SK-N-SH (cell line): ENCODE results near the gene PDZD2. TPM values are rescaled to one million over a fixed set of nuclear protein-coding genes. Genes with fewer than 3 reads are reported as not detected.

Experiments used
- CTCF ChIA-PET: fragments of 300-600, 350-600 bp; formaldehyde crosslinking; extraction: SDS; loops from one replicate; lab custom pipeline; 2021; lab: Yijun Ruan, JAX
- POLR2A ChIA-PET: fragments of 350-600 bp; sonication (Branson Sonifier 250); formaldehyde crosslinking; extraction: SDS; loops from one replicate; lab custom pipeline; 2020; ENCODE audit warnings: antibody characterized with exemption, inconsistent platforms; lab: Yijun Ruan, JAX
- DNase-seq: peaks from one replicate; pipeline ENCODE4 v3.0.0; 2012
- H2AFZ ChIP-seq: fragments of 200-600 bp; sonication (generic); 2 replicates; pipeline ENCODE4 v1.8.1; 2016; ENCODE audit warnings: antibody characterized with exemption, mild to moderate bottlenecking, low read depth
- H3F3A ChIP-seq: fragments of 200-600 bp; sonication (generic); replicated peaks from 2 replicates; pipeline ENCODE3; 2016; ENCODE audit warnings: antibody characterized with exemption, mild to moderate bottlenecking; ENCODE audit not compliant: insufficient read depth
- H3K27ac ChIP-seq, 2 experiments: fragments of 200-500 bp in 1 of 2; fragments of 200-600 bp in 1 of 2; sonication (Bioruptor generic) in 1 of 2; sonication (generic), shearing (Covaris generic) in 1 of 2; 2 replicates each; pipeline versions ENCODE4 v1.5.1 to v1.6.1; 2014 to 2016; ENCODE audit warnings: low read depth in 2 of 2, inconsistent platforms in 1 of 2, low read length in 1 of 2, mild to moderate bottlenecking in 1 of 2, mixed read lengths in 1 of 2
- H3K27me3 ChIP-seq: fragments of 200-600 bp; sonication (generic), shearing (Covaris generic); 2 replicates; pipeline ENCODE4 v1.6.1; 2016; ENCODE audit warnings: mixed run types; ENCODE audit not compliant: insufficient read depth
- H3K36me3 ChIP-seq, 2 experiments: fragments of 200-500 bp in 1 of 2; fragments of 200-600 bp in 1 of 2; sonication (Bioruptor generic) in 1 of 2; sonication (generic) in 1 of 2; replicated peaks in 1 of 2; 2 replicates each; pipeline versions ENCODE3 to v1.5.1; 2014 to 2016; ENCODE audit warnings: low read length in 1 of 2, mild to moderate bottlenecking in 1 of 2; ENCODE audit not compliant: insufficient read depth in 2 of 2, control insufficient read depth in 1 of 2
- H3K4me1 ChIP-seq, 2 experiments: fragments of 200-500 bp in 1 of 2; fragments of 200-600 bp in 1 of 2; sonication (Bioruptor generic) in 1 of 2; sonication (generic), shearing (Covaris generic) in 1 of 2; 2 replicates each; pipeline versions ENCODE4 v1.5.1 to v1.6.1; 2014 to 2016; ENCODE audit warnings: low read depth in 1 of 2, low read length in 1 of 2, mixed run types in 1 of 2; ENCODE audit not compliant: insufficient read depth in 2 of 2, control insufficient read depth in 1 of 2
- H3K4me2 ChIP-seq: fragments of 200-600 bp; sonication (generic), shearing (Covaris generic); 2 replicates; pipeline ENCODE4 v1.6.1; 2017; ENCODE audit warnings: mixed run types
- H3K4me3 ChIP-seq, 2 experiments: fragments of 200-500 bp in 1 of 2; fragments of 200-600 bp in 1 of 2; sonication (Bioruptor generic) in 1 of 2; sonication (generic), shearing (Covaris generic) in 1 of 2; 2 replicates each; pipeline versions ENCODE4 v1.5.1 to v1.8.1; 2014 to 2016; ENCODE audit warnings: low read depth in 2 of 2, inconsistent platforms in 1 of 2, low read length in 1 of 2, mild to moderate bottlenecking in 1 of 2, mixed read lengths in 1 of 2, moderate library complexity in 1 of 2
- H3K79me2 ChIP-seq: fragments of 200-600 bp; sonication (generic); 2 replicates; pipeline ENCODE4 v1.8.1; 2017; ENCODE audit warnings: mild to moderate bottlenecking; ENCODE audit not compliant: insufficient read depth
- H3K9ac ChIP-seq: fragments of 200-600 bp; sonication (generic); 2 replicates; pipeline ENCODE4 v1.6.1; 2017; ENCODE audit warnings: mixed run types
- H3K9me2 ChIP-seq: fragments of 200-600 bp; sonication (generic); 2 replicates; pipeline ENCODE4 v1.6.1; 2017; ENCODE audit warnings: mixed run types
- H3K9me3 ChIP-seq: fragments of 200-600 bp; sonication (generic); 2 replicates; pipeline ENCODE4 v1.6.1; 2017; ENCODE audit warnings: mixed run types, mild to moderate bottlenecking, moderate library complexity
- H4K20me1 ChIP-seq: fragments of 200-600 bp; sonication (generic); 2 replicates; pipeline ENCODE4 v1.6.1; 2017; ENCODE audit warnings: mild to moderate bottlenecking, mixed run types; ENCODE audit not compliant: insufficient read depth
- CHD2 ChIP-seq: fragments of 150-350 bp; IDR thresholded peaks from 2 replicates; pipeline ENCODE4 v1.6.1; 2018; ENCODE audit warnings: low read length; ENCODE audit not compliant: partially characterized antibody
- MAX ChIP-seq: IDR thresholded peaks from 2 replicates; pipeline ENCODE4 v1.4.0; 2012; ENCODE audit warnings: low read depth
- NRF1 ChIP-seq: IDR thresholded peaks from 2 replicates; pipeline ENCODE4 v1.6.1; 2012; ENCODE audit warnings: low read depth, mild to moderate bottlenecking, low read length
- REST ChIP-seq: IDR thresholded peaks from 2 replicates; pipeline ENCODE4 v1.6.1; 2012; ENCODE audit warnings: mild to moderate bottlenecking, low read depth, low read length, moderate library complexity
- TEAD4 ChIP-seq: IDR thresholded peaks from 2 replicates; pipeline ENCODE4 v1.4.0; 2012; ENCODE audit warnings: mild to moderate bottlenecking, borderline replicate concordance; ENCODE audit not compliant: insufficient read depth
- USF2 ChIP-seq: fragments of 150-350 bp; IDR thresholded peaks from 2 replicates; pipeline ENCODE4 v1.6.1; 2017; ENCODE audit warnings: antibody characterized with exemption, low read length, low read depth, borderline replicate concordance
- ZBTB33 ChIP-seq: IDR thresholded peaks from 2 replicates; pipeline ENCODE4 v1.4.0; 2012; ENCODE audit warnings: low read depth, borderline replicate concordance
- WGBS: methylation state at CpG from one replicate; pipeline ENCODE4 v1.1.6; 2017; ENCODE audit warnings: low lambda C conversion rate; 5-methylcytosine and 5-hydroxymethylcytosine counted together
- polyA plus RNA-seq, 3 experiments: library from polyadenylated mRNA; depleted of rRNA; stranded (reverse); fragments of >200 nt; gene quantifications; 2 replicates each; pipeline ENCODE4 v1.2.3, GENCODE V29; 2012

PDZD2 gene
- polyA plus RNA-seq, 1 of the 3 experiments (the other 2 are of a cell fraction), result 0.13 TPM

GRCh38 chr5:32135086-32135485 is 496.2 kb downstream of the PDZD2 start:
- peaks cover 56% of the 10 kb centered on the region for H4K20me1 ChIP-seq
- CTCF ChIA-PET, result interaction anchor here (0.8 to 1.2 kb wide), 2 partner anchors 10 to 11 kb away, joined by 3 read pairs; no protein-coding TSS in a partner anchor
- POLR2A ChIA-PET, result no interaction called here

More at GRCh38 chr5:32135086-32135485, 496.2 kb downstream of the PDZD2 start:
- H3F3A ChIP-seq, result peaks cover 13% of the 10 kb centered on the region
- H3K4me3 ChIP-seq, result no peak overlapping the region
- no peak for TF ChIP-seq CHD2
- no peak for TF ChIP-seq REST
- TF ChIP-seq NRF1, result no peak
- no peak for TF ChIP-seq MAX
- TF ChIP-seq ZBTB33, result no peak
- TF ChIP-seq TEAD4, result no peak
- no peak for TF ChIP-seq USF2
- DNase-seq, result no peak
- H3K27me3 ChIP-seq, result no peaks in the 10 kb centered on the region
- 100% methylated on average over 1 of the region's 1 CpG for WGBS
- no peak overlapping the region for H3K27ac ChIP-seq
- H3K4me2 ChIP-seq, result no peak overlapping the region
- no peak overlapping the region for H2AFZ ChIP-seq
- no peak overlapping the region for H3K9ac ChIP-seq
- no peaks in the 10 kb centered on the region for H3K9me3 ChIP-seq
- peaks cover 92% of the 10 kb centered on the region for H3K79me2 ChIP-seq
- H3K9me2 ChIP-seq, result no peaks in the 10 kb centered on the region
- H3K4me1 ChIP-seq, result peaks cover 0 to 15% of the 10 kb centered on the region in 2 experiments; a peak in 1 of 4 replicates
- peaks cover 34 to 59% of the 10 kb centered on the region in 2 experiments for H3K36me3 ChIP-seq
